Neuronal stem cell (in vitro differentiated cells): Measurements from ENCODE around the gene ANK3.

Experiments
- DNase-seq: peaks from one replicate; pipeline ENCODE4 v3.0.0-alpha.2; 2013; ENCODE audit warnings: low spot score
- H2AFZ ChIP-seq: one replicate; pipeline ENCODE4 v1.6.1; 2013; ENCODE audit warnings: mild to moderate bottlenecking, low read length, inconsistent platforms
- H2AK5ac ChIP-seq: 2 replicates; pipeline ENCODE4 v1.6.1; 2013; ENCODE audit warnings: low read depth, mild to moderate bottlenecking, inconsistent platforms, low read length, moderate library complexity, mixed read lengths
- H2BK120ac ChIP-seq: 2 replicates; pipeline ENCODE4 v1.6.1; 2013; ENCODE audit warnings: low read depth, mild to moderate bottlenecking, inconsistent platforms, low read length, moderate library complexity, mixed read lengths
- H2BK12ac ChIP-seq: one replicate; pipeline ENCODE4 v1.6.1; 2013; ENCODE audit warnings: low read length, inconsistent platforms
- H2BK15ac ChIP-seq: 2 replicates; pipeline ENCODE4 v1.6.1; 2013; ENCODE audit warnings: mild to moderate bottlenecking, low read length, inconsistent platforms, mixed read lengths
- H2BK5ac ChIP-seq: one replicate; pipeline ENCODE4 v1.6.1; 2013; ENCODE audit warnings: inconsistent platforms, mild to moderate bottlenecking, low read length, moderate library complexity
- H3K14ac ChIP-seq: one replicate; pipeline ENCODE4 v1.6.1; 2013; ENCODE audit warnings: low read length, inconsistent platforms
- H3K18ac ChIP-seq: 2 replicates; pipeline ENCODE4 v1.6.1; 2013; ENCODE audit warnings: low read length, inconsistent platforms
- H3K23ac ChIP-seq: 2 replicates; pipeline ENCODE4 v1.6.1; 2013; ENCODE audit warnings: low read depth, mild to moderate bottlenecking, mixed read lengths, low read length, inconsistent platforms; ENCODE audit not compliant: poor library complexity
- H3K27ac ChIP-seq: replicated peaks from 3 replicates; pipeline ENCODE4 v1.5.1; 2013; ENCODE audit warnings: low read length, inconsistent platforms
- H3K27me3 ChIP-seq, 3 experiments: 2 replicates each; pipeline ENCODE4 v1.6.1; 2013; ENCODE audit warnings: low read length in 3 of 3, mild to moderate bottlenecking in 2 of 3, inconsistent platforms in 1 of 3, low read depth in 1 of 3, mixed read lengths in 1 of 3, moderate library complexity in 1 of 3; ENCODE audit not compliant: control insufficient read depth in 3 of 3, insufficient read depth in 3 of 3
- H3K36me3 ChIP-seq, 2 donors: replicated peaks in 1 of 2; 2 replicates each; pipeline ENCODE4 v1.6.1; 2013; ENCODE audit warnings: low read length in 2 of 2; ENCODE audit not compliant: control insufficient read depth in 2 of 2, insufficient read depth in 2 of 2
- H3K4ac ChIP-seq: 2 replicates; pipeline ENCODE4 v1.6.1; 2013; ENCODE audit warnings: inconsistent platforms, mild to moderate bottlenecking, low read length, moderate library complexity
- H3K4me1 ChIP-seq, 2 donors: 1 replicate in 1 of 2; 2 replicates in 1 of 2; pipeline ENCODE4 v1.6.1; 2013; ENCODE audit warnings: low read length in 2 of 2, low read depth in 1 of 2; ENCODE audit not compliant: control insufficient read depth in 2 of 2, insufficient read depth in 1 of 2
- H3K4me2 ChIP-seq: one replicate; pipeline ENCODE4 v1.6.1; 2013; ENCODE audit warnings: mild to moderate bottlenecking, low read length, inconsistent platforms; ENCODE audit not compliant: insufficient read depth, poor library complexity, severe bottlenecking
- H3K4me3 ChIP-seq, 2 donors: 2 replicates each; pipeline ENCODE4 v1.5.1; 2013; ENCODE audit warnings: low read length in 2 of 2, mild to moderate bottlenecking in 2 of 2, inconsistent platforms in 1 of 2, moderate library complexity in 1 of 2
- H3K79me1 ChIP-seq: one replicate; pipeline ENCODE4 v1.6.1; 2013; ENCODE audit warnings: low read depth, mild to moderate bottlenecking, inconsistent platforms, low read length, moderate library complexity
- H3K9ac ChIP-seq: one replicate; pipeline ENCODE4 v1.6.1; 2013; ENCODE audit warnings: mild to moderate bottlenecking, low read depth, low read length, inconsistent platforms; ENCODE audit not compliant: poor library complexity
- H3K9me3 ChIP-seq, 2 donors: replicated peaks in 1 of 2; 2 replicates each; pipeline versions ENCODE3 to v1.6.1; 2013; ENCODE audit warnings: low read length in 2 of 2, mild to moderate bottlenecking in 2 of 2, inconsistent platforms in 1 of 2, low read depth in 1 of 2, mixed read lengths in 1 of 2, moderate library complexity in 1 of 2; ENCODE audit not compliant: control insufficient read depth in 2 of 2, insufficient read depth in 1 of 2
- H4K8ac ChIP-seq: one replicate; pipeline ENCODE4 v1.6.1; 2013; ENCODE audit warnings: low read depth, mild to moderate bottlenecking, inconsistent platforms, low read length, moderate library complexity
- H4K91ac ChIP-seq: one replicate; pipeline ENCODE4 v1.6.1; 2013; ENCODE audit warnings: low read length, low read depth, mild to moderate bottlenecking, inconsistent platforms; ENCODE audit not compliant: poor library complexity
- WGBS, 2 donors: extraction: QIAGEN DNeasy Blood & Tissue Kit; methylation state at CpG; one replicate each; pipeline ENCODE4 v1.1.7; 2013; ENCODE audit warnings: missing lambda C conversion rate in 2 of 2, mixed read lengths in 1 of 2; ENCODE audit not compliant: insufficient read length in 2 of 2, insufficient replicate concordance in 1 of 2; ENCODE audit errors: extremely low coverage in 2 of 2; 5-methylcytosine and 5-hydroxymethylcytosine counted together

Gene ANK3

DNA sequence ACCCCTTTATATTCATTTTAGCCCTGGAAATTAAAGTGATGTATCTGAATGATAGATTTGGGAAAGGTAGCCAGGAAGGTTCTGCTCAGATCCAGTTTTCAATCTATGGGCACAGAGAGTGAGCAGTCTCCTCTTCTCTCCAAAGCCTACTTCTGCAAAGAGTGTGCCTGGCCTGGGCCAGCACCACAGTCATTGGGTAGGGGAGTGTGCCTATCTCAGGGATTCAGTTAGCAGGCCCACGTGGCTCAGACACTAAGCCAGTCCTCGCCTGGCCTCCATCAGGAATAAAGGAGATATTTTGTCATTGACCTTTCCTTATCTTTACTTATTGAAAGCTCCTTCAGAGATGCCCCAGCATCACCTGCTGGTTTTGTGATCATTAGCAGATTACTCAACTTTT, 267.5 kb downstream of the ANK3 start:
- Histone ChIP-seq H4K91ac (no peak overlapping the region), H2BK15ac (no peak overlapping the region), H3K27ac (no peak overlapping the region), H4K8ac (no peak overlapping the region), H3K14ac (no peak overlapping the region), H3K4me1 (no peaks in the 10 kb centered on the region), H3K4me2 (no peak overlapping the region), H3K23ac (no peak overlapping the region), H3K79me1 (no peaks in the 10 kb centered on the region), H2AK5ac (no peak overlapping the region), H3K4me3 (no peak overlapping the region), H2BK120ac (no peak overlapping the region), H2BK12ac (no peak overlapping the region), H3K36me3 (peaks cover 0 to 10% of the 10 kb centered on the region in 2 donors), H3K9me3 (peaks cover 0 to 6% of the 10 kb centered on the region in 2 donors), H3K9ac (no peak overlapping the region), H3K27me3 (no peaks in the 10 kb centered on the region), H3K18ac (no peak overlapping the region), H2AFZ (no peak overlapping the region), H3K4ac (no peak overlapping the region), H2BK5ac (no peak overlapping the region)
- no peak for DNase-seq
- no CpG with 5 or more reads among the region's 2 CpGs for WGBS, 2 donors

DNA sequence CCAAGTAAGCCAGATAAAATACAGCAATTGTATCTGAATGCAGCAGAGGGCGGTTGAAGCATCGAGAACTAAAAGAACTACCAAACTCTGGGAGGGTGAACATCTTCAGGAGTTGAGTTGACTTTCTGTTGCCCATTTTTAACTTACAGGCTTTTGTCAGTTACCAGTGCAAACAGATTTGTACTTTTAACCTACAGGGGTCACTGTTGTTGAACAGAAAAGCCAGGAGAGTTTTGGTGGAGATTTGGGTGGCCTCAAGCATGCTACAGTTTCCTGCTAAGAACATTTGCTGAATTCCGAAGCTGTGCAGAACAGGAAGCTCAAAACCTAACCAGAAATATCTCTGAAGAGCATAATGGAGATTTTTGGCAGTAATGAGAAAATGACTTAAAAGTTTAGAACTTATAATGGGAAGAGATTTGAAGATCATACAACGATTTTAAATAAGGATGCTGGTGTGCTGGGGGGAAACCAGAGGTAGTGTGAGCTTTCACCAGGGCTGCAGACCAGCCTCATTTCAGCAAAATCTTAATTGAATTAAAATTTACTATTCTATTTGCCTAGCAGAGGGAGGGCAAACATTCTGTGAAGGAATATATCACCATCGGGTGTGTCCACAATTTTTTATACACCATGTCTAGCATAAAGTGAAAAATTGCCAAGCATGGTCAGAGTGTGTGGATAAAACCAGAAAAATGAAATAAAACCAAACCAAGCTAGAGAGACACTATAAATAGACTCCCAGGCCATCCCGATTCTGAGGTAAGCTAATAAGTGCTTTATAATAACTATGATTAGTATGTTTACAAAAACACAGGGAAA, 274.7 kb downstream of the ANK3 start:
- Histone ChIP-seq H3K18ac (no peak overlapping the region), H3K4ac (no peak overlapping the region), H3K4me1 (no peaks in the 10 kb centered on the region), H3K27ac (no peak overlapping the region), H3K23ac (no peak overlapping the region), H2BK5ac (no peak overlapping the region), H3K9me3 (peaks cover 0 to 5% of the 10 kb centered on the region in 2 donors), H3K4me3 (no peak overlapping the region), H2BK12ac (no peak overlapping the region), H2BK15ac (no peak overlapping the region), H3K9ac (no peak overlapping the region), H3K27me3 (no peaks in the 10 kb centered on the region), H3K4me2 (no peak overlapping the region), H4K8ac (no peak overlapping the region), H4K91ac (no peak overlapping the region), H3K36me3 (peaks cover 0 to 32% of the 10 kb centered on the region in 2 donors), H2AFZ (no peak overlapping the region), H2BK120ac (no peak overlapping the region), H2AK5ac (no peak overlapping the region), H3K14ac (no peak overlapping the region), H3K79me1 (no peaks in the 10 kb centered on the region)
- peak; percentile 31 for DNase-seq
- WGBS, 2 donors: no CpG with 5 or more reads among the region's 6 CpGs

DNA sequence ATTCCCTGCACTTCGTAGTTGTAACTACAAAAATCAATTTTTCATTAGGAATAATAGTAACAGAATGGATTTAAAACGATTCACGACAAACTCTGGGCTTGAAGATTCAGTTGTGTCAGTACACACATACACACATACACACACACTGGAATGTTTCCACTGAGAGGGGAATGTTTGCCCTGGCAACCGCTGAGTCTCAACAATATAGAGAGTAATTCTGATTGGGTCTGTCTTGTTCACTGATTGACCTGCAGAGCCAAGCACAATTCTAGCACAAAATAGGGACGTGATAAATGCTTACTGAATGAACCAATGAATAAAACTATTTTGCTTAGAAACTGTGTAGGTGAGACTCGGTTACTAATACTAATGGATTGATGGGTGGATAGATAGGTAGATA, 278.9 kb downstream of the ANK3 start:
- no peak overlapping the region for H2BK5ac ChIP-seq
- H3K9me3 ChIP-seq: no peaks in the 10 kb centered on the region
- peaks cover 0 to 43% of the 10 kb centered on the region in 2 donors for H3K36me3 ChIP-seq
- H3K79me1 ChIP-seq: no peaks in the 10 kb centered on the region
- DNase-seq: no peak
- no peak overlapping the region for H2BK120ac ChIP-seq
- H2BK12ac ChIP-seq: no peak overlapping the region
- no peak overlapping the region for H2BK15ac ChIP-seq
- H3K4me1 ChIP-seq: peaks cover 0 to 2% of the 10 kb centered on the region in 2 donors
- H3K4me3 ChIP-seq: no peak overlapping the region
- H3K9ac ChIP-seq: no peak overlapping the region
- no peak overlapping the region for H3K18ac ChIP-seq
- no peak overlapping the region for H4K91ac ChIP-seq
- H3K4me2 ChIP-seq: no peak overlapping the region
- no peak overlapping the region for H3K27ac ChIP-seq
- H2AFZ ChIP-seq: no peak overlapping the region
- no peak overlapping the region for H2AK5ac ChIP-seq
- H3K14ac ChIP-seq: no peak overlapping the region
- H3K27me3 ChIP-seq: no peaks in the 10 kb centered on the region
- no peak overlapping the region for H3K23ac ChIP-seq
- no CpG with 5 or more reads among the region's 6 CpGs for whole genome bisulfite sequencing, 2 donors
- H3K4ac ChIP-seq: no peak overlapping the region
- no peak overlapping the region for H4K8ac ChIP-seq

DNA sequence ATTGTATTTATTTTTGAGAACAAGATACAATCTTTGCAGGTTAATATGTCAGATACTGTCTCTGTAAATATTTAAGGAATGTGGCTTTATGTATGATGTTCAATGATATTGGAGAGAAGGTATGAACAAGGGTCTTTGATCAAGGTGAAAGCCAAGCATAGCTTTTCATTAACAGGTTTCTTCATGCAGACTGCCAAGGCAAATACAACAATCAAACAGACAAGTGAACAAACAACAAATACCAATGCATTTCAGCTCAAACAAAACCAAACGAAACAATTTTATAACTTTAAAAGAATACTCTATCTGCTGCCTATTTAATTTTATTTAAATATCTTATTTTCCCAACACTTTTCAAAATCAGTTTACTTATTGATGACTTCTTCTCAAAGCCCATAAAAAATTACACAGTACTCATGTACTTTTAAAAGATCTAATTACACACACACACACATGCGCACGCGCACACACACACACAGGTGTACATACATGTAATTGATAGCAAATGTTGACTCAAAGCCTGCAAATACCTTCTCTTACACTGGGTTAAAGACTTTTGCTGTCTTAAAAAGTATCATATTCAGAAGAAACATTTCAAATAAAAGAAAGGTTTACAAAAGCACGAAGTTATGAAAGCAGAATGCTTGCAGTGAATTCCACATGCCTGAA, 282.2 kb downstream of the ANK3 start:
- Histone ChIP-seq H4K8ac (no peak overlapping the region), H3K27ac (no peak overlapping the region), H2BK12ac (no peak overlapping the region), H3K18ac (no peak overlapping the region), H2BK5ac (no peak overlapping the region), H3K27me3 (no peaks in the 10 kb centered on the region), H3K4me2 (no peak overlapping the region), H3K9me3 (no peaks in the 10 kb centered on the region), H3K23ac (no peak overlapping the region), H2AK5ac (no peak overlapping the region), H2BK120ac (no peak overlapping the region), H3K4me3 (no peak overlapping the region), H4K91ac (no peak overlapping the region), H3K79me1 (no peaks in the 10 kb centered on the region), H3K9ac (no peak overlapping the region), H2BK15ac (no peak overlapping the region), H2AFZ (no peak overlapping the region), H3K14ac (no peak overlapping the region), H3K4ac (no peak overlapping the region), H3K4me1 (peaks cover 0 to 2% of the 10 kb centered on the region in 2 donors), H3K36me3 (peaks cover 0 to 58% of the 10 kb centered on the region in 2 donors)
- no peak for DNase-seq
- WGBS, 2 donors: 100% methylated on average over 1 of the region's 5 CpGs; no CpG with 5 or more reads in 1 of the 2 donors
